NCI-H1694 (cell line): ENCODE measurements around the gene ATP2A3.
A peak's percentile ranks its signal among the peaks of the same experiment; 100 is the strongest.

Experiments
- DNase-seq: peaks from one replicate; lab custom pipeline; 2025; lab: John Stamatoyannopoulos, UW

Gene ATP2A3

GRCh38 chr17:3972931-3973330, 8.7 kb upstream of the ATP2A3 start:
- DNase-seq, result no peak

- DNase-seq, result no peak
Measured at GRCh38 chr17:3972281-3972731, 8.1 kb upstream of the ATP2A3 start.

GRCh38 chr17:3970668-3971067, 6.4 kb upstream of the ATP2A3 start:
- no peak for DNase-seq

- DNase-seq, result no peak
Measured at GRCh38 chr17:3969963-3970362, 5.7 kb upstream of the ATP2A3 start.

GRCh38 chr17:3968886-3969524, 4.8 kb upstream of the ATP2A3 start:
- DNase-seq, result no peak

- no peak for DNase-seq
Measured at GRCh38 chr17:3968015-3968414, 3.8 kb upstream of the ATP2A3 start.

- DNase-seq, result no peak
Measured at GRCh38 chr17:3966720-3967363, 2.6 kb upstream of the ATP2A3 start.

- peak; percentile 54 for DNase-seq
Measured at GRCh38 chr17:3965118-3965800, 1.0 kb upstream of the ATP2A3 start.

- no peak for DNase-seq
Measured at GRCh38 chr17:3963237-3964201, 718 bp downstream of the ATP2A3 start.

- no peak for DNase-seq
Measured at GRCh38 chr17:3962965-3963236, 1.3 kb downstream of the ATP2A3 start.

GRCh38 chr17:3962217-3962964, 1.8 kb downstream of the ATP2A3 start:
- no peak for DNase-seq

- DNase-seq, result peak; percentile 41
Measured at GRCh38 chr17:3961564-3962047, 2.6 kb downstream of the ATP2A3 start.

- no peak for DNase-seq
Measured at GRCh38 chr17:3960764-3961163, 3.5 kb downstream of the ATP2A3 start.

- no peak for DNase-seq
Measured at GRCh38 chr17:3959921-3960601, 4.2 kb downstream of the ATP2A3 start.

GRCh38 chr17:3959295-3959899, 4.8 kb downstream of the ATP2A3 start:
- DNase-seq, result no peak

GRCh38 chr17:3957735-3958599, 6.3 kb downstream of the ATP2A3 start:
- DNase-seq, result no peak

GRCh38 chr17:3956983-3957382, 7.3 kb downstream of the ATP2A3 start:
- DNase-seq, result no peak

- DNase-seq, result no peak
Measured at GRCh38 chr17:3956327-3956957, 7.8 kb downstream of the ATP2A3 start.

- DNase-seq, result no peak
Measured at GRCh38 chr17:3955673-3955988, 8.6 kb downstream of the ATP2A3 start.
